ENCODE results near the gene CCL28. TPM values are rescaled to one million over a fixed set of nuclear protein-coding genes. Genes with fewer than 3 reads are reported as not detected.

The CCL28 gene
- total RNA-seq, 1 experiment from 2014 or later, result 8.6 TPM

GRCh38 chr5:43332401-43332800 lies 79.8 kb downstream of the CCL28 start:
- intact Hi-C loops (cut with micrococcal nuclease; ENCODE audit: unreplicated experiment), result no loop called here
- Histone ChIP-seq H3K9me3 (peaks cover 9% of the 10 kb centered on the region; the same call in 1 of the 2 replicates), H3K4me1 (no peaks in the 10 kb centered on the region), H3K4me3 (ENCODE audit: low read depth, low read length) (no peak overlapping the region), H3K27me3 (replicated peaks; ENCODE audit: control insufficient read depth, insufficient read depth, low read length) (no peaks in the 10 kb centered on the region), H3K36me3 (ENCODE audit: control insufficient read depth, insufficient read depth, low read length) (no peaks in the 10 kb centered on the region)
- no peak for TF ChIP-seq CTCF (IDR thresholded peaks at IDR 0.05; ENCODE audit: insufficient read depth in 1 of 2, low read depth in 1 of 2, low read length in 1 of 2, severe bottlenecking in 1 of 2, unreplicated experiment in 1 of 2)
- H3K9me3 Mint-ChIP-seq (ENCODE audit: unreplicated experiment), result peaks cover 41% of the 10 kb centered on the region
- peaks cover 9% of the 10 kb centered on the region for H3K4me1 Mint-ChIP-seq (ENCODE audit: low read depth, unreplicated experiment)
- no TSS peak for BruUV-seq (replicated peaks)
- H3K27ac Mint-ChIP-seq (ENCODE audit: unreplicated experiment), result peak overlapping the region; percentile 20
- CTCF ChIA-PET, result no interaction called here
- DNase-seq, result no peak
- no peak overlapping the region for H3K4me3 Mint-ChIP-seq (ENCODE audit: unreplicated experiment)
- H3K27me3 Mint-ChIP-seq (ENCODE audit: insufficient read depth, unreplicated experiment), result no peaks in the 10 kb centered on the region
- no peaks in the 10 kb centered on the region for H3K36me3 Mint-ChIP-seq (ENCODE audit: insufficient read depth, unreplicated experiment)
- POLR2A ChIA-PET, result no interaction called here

Other genes with a start within 250 kb of the CCL28 start
- 0.14 TPM in 1 of 2 replicates, not detected in the other for gene NIM1K, start 220.2 kb downstream of the CCL28 start, total RNA-seq (2022)
- gene HMGCS1, start 99.0 kb downstream of the CCL28 start, total RNA-seq (2022), result 205 and 211 TPM in 2 replicates
- 14.2 and 15.5 TPM in 2 replicates for gene TMEM267, start 71.5 kb upstream of the CCL28 start, total RNA-seq (2022)
- gene C5orf34, start 102.8 kb upstream of the CCL28 start, total RNA-seq (2022), result 7.0 and 7.1 TPM in 2 replicates
- 115 and 121 TPM in 2 replicates for gene PAIP1, start 144.7 kb upstream of the CCL28 start, total RNA-seq (2022)
- 42.5 and 44.8 TPM in 2 replicates for gene NNT, start 190.8 kb upstream of the CCL28 start, total RNA-seq (2022)

Measured in Caco-2 (cell line).